LNCaP clone FGC (cell line): ENCODE results near the gene NUP107.
"Not testable (repeated sequence)": the region's sequence is repeated elsewhere in the genome, so short reads cannot be mapped to it uniquely, and the experiment has no call there.

Source experiments
- DNase-seq: peaks from one replicate; pipeline ENCODE4 v3.0.0-alpha.2; 2011; ENCODE audit warnings: low read depth
- H3K4me3 ChIP-seq: 2 replicates; pipeline ENCODE4 v1.5.1; 2011; ENCODE audit warnings: mild to moderate bottlenecking, low read depth, low read length, control low read depth
- TF ChIP-seq, protein P1 (sequence below): IDR thresholded peaks from 2 replicates; pipeline ENCODE4 v1.5.1; 2012; ENCODE audit warnings: mild to moderate bottlenecking; ENCODE audit not compliant: control insufficient read depth, insufficient read depth; ENCODE audit errors: extremely low read depth

The NUP107 gene

DNA sequence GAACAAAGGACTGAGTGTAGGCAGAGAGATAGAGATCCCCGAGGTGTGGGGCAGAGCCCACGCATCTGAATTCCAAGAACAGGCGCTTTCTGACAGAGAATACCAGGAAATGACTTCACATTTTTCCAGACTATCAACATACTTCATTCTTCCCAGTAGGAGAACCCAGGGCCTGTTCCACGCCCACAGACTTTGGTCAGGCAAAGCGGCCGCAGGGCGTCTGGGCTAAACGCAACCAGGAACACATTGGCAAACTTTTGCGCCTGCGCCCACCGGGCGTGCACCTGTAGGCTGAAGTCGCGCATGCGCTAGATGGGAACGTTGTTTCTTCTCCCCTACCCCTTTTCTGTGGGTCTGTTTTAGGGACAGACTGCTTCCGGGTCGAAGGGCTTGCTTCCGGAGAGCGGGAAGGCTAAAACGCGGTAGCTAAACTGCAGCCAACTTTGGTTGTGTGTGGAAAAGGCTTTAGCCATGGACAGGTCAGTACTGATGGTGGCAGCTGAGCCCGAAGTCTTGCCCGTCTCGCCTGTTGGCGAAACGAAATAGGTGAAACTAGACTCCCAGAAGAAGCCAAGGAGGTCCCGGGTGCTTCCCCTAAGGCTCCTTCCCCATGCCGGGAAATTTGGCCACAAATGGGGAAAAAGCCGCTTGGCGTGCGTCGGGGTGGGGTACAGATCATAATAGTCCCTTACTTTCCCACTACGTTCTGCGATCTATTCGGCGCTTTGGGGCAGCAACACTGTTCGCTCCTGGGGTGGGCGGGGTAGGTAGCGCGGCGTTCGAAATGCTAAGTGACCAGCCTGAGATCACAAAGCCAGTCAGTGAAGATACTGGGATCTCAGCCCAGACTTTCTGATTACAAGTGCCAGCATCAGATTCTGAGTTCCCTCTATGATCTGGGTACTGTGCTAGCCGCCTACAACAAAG, at the start of gene NUP107:
NUP107 (plus strand) TSS at position 384 of the 927 bp plus-strand sequence; CDS start at position 472, 88 bp downstream.
- H3K4me3 ChIP-seq: peak within 1 kb of the TSS; percentile 99
- peak; percentile 99 for DNase-seq
- TF ChIP-seq, protein P1, sequence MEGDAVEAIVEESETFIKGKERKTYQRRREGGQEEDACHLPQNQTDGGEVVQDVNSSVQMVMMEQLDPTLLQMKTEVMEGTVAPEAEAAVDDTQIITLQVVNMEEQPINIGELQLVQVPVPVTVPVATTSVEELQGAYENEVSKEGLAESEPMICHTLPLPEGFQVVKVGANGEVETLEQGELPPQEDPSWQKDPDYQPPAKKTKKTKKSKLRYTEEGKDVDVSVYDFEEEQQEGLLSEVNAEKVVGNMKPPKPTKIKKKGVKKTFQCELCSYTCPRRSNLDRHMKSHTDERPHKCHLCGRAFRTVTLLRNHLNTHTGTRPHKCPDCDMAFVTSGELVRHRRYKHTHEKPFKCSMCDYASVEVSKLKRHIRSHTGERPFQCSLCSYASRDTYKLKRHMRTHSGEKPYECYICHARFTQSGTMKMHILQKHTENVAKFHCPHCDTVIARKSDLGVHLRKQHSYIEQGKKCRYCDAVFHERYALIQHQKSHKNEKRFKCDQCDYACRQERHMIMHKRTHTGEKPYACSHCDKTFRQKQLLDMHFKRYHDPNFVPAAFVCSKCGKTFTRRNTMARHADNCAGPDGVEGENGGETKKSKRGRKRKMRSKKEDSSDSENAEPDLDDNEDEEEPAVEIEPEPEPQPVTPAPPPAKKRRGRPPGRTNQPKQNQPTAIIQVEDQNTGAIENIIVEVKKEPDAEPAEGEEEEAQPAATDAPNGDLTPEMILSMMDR: no peak

DNA sequence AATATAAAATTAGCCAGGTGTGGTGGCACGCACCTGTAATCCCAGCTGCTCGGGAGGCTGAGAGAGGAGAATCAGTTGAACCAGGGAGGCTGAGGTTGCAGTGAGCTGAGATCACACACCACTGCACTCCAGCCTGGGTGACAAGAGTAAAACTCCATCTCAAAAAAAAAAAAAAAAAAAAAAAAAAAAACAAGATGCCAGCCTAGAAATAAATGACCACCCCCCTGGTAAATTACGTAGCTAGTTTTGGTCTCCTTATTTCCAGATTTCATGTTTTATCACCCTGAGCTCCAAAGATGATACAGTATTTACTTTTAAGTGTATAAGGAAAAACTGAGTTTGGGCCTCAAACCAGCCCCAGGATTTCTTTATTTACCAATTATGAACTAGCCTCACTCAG, 49.3 kb upstream of the NUP107 start:
- DNase-seq, H3K4me3 ChIP-seq: not testable (repeated sequence)

- no peak for DNase-seq
- TF ChIP-seq, protein P1: no peak
- no peak overlapping the region for H3K4me3 ChIP-seq
Observed at GRCh38 chr12:68638171-68638570, 48.6 kb upstream of the NUP107 start.

DNA sequence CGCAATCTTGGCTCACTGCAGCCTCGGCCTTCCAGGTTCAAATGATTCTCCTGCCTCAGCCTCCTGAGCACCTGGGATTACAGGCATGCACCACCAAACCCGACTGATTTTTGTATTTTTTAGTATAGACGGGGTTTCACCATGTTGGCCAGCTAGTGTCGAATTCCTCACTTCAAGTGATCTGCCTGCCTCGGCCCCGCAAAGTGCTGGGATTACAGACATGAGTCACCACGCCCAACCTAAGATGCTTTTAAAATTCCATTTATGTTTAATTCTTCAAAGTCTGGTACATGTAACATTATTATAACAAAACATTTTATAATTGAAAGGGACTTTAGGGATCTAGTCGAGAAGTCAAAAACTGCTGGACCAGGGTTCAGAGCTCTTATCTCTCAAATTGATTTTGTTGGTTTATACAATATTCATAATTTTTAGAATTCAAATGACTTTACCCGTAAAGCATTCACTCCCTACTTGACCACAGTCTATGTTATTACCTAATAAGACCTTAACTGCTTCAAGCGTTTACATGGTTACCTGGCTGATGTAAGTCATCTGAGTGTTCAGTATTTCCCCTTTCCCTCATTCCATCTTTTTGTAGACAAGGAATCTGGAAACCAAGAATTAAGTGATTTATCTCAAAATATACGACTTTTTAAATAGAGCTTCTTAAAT, 47.9 kb upstream of the NUP107 start:
- H3K4me3 ChIP-seq: no peak overlapping the region
- TF ChIP-seq, protein P1: no peak
- no peak for DNase-seq

DNA sequence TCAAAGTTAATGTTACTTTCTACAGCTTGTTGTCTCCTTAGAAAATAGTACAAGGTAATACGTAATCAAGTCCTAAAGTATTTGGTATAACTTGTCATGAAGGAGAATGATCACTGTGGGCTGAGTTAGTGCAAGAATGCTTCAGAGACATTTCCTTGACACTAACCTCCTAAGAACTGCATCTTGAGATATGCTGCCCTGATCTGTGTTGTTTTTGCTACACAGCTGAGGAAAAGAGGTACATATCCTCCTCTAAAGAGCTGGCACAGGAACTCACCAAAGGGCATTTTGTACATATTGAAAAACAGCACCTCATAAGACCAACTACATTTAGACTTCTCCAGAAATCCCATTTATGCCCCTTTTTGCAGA, 47.4 kb upstream of the NUP107 start:
- DNase-seq: no peak
- TF ChIP-seq, protein P1: no peak
- no peak overlapping the region for H3K4me3 ChIP-seq

DNA sequence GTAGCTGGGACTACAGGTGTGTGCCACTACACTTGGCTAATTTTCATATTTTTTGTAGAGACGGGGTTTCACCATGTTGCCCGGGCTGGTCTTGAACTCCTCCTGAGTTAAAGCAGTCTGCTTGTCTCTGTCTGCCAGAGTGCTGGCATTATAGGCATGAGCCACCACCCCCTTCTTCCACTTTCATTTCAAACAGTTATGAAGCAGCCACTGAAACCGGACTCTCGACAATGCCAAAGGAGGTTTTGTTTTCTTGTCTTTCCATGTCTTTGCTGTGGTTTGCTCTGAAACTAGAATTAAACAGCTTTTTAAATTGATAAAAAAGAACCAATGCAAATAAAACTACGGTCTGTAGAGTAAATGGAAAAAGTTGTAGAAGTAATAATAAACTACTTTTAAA, 45.6 kb upstream of the NUP107 start:
- DNase-seq: no peak
- TF ChIP-seq, protein P1: no peak
- no peak overlapping the region for H3K4me3 ChIP-seq

DNA sequence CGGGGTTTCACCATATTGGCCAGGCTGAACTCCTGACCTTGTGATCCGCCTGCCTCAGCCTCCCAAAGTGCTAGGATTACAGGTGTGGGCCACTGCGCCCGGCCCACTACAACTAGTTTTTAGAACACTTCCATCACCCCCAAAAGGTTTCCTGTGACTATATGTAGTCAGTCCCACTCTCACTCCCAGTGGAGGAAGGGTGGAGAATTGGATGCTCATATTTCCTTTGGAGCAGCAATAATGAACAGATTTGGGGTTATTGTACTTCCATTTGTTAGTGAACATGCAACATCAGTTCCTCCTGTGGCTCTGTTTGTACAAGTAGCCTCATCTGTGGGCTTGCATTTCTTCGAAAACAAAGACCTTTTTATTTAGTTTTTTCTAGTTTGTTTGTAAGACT, 40.3 kb upstream of the NUP107 start:
- TF ChIP-seq, protein P1: no peak
- no peak for DNase-seq

More for the DNA sequence above, 40.3 kb upstream of the NUP107 start:
- H3K4me3 ChIP-seq: no peak overlapping the region
